Measurements from ENCODE around the gene STARD13.
"Not testable (repeated sequence)": the region's sequence is repeated elsewhere in the genome, so short reads cannot be mapped to it uniquely, and the experiment has no call there.

STARD13 gene

GRCh38 chr13:33164331-33164730 is 121.2 kb downstream of the STARD13 start:
- TF ChIP-seq JUND (IDR thresholded peaks at IDR 0.05; ENCODE audit: low read depth), result no peak
- in situ Hi-C loops (cut with HindIII; ENCODE audit: low pct_unique_long_range_greater_than_20kb, low sequenced_read_pairs), result no loop called here
- no peak for DNase-seq (ENCODE audit: low read depth in 1 of 2, low spot score in 1 of 2)

DNA sequence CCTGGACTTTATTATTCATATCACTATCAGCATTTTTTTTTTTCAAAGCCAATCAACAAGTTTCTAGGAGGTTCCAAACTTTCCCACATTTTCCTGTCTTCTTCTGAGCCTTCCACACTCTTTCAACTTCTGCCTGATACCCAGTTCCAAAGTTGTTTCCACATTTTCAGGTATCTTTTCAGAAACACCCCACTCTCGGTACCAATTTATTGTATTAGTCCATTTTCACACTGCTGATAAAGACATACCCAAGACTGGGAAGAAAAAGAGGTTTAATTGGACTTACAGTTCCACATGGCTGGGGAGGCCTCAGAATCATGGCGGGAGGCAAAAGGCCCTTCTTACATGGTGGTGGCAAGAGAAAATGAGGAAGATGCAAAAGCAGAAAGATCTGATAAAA is 122.8 kb downstream of the STARD13 start:
- in situ Hi-C loops (cut with HindIII; ENCODE audit: low pct_unique_long_range_greater_than_20kb, low sequenced_read_pairs); DNase-seq (ENCODE audit: low read depth in 1 of 2, low spot score in 1 of 2): not testable (repeated sequence)

GRCh38 chr13:33158816-33159215 is 126.7 kb downstream of the STARD13 start:
- no peak for DNase-seq (ENCODE audit: low read depth in 1 of 2, low spot score in 1 of 2)
- no peak for TF ChIP-seq JUND (IDR thresholded peaks at IDR 0.05; ENCODE audit: low read depth)
- in situ Hi-C loops (cut with HindIII; ENCODE audit: low pct_unique_long_range_greater_than_20kb, low sequenced_read_pairs), result no loop called here

GRCh38 chr13:33158271-33158670 is 127.3 kb downstream of the STARD13 start:
- no peak for TF ChIP-seq JUND (IDR thresholded peaks at IDR 0.05; ENCODE audit: low read depth)
- DNase-seq (ENCODE audit: low read depth in 1 of 2, low spot score in 1 of 2), result no peak
- in situ Hi-C loops (cut with HindIII; ENCODE audit: low pct_unique_long_range_greater_than_20kb, low sequenced_read_pairs), result no loop called here

GRCh38 chr13:33154911-33155310 is 130.6 kb downstream of the STARD13 start:
- TF ChIP-seq JUND (IDR thresholded peaks at IDR 0.05; ENCODE audit: low read depth), result no peak
- in situ Hi-C loops (cut with HindIII; ENCODE audit: low pct_unique_long_range_greater_than_20kb, low sequenced_read_pairs), result no loop called here
- DNase-seq (ENCODE audit: low read depth in 1 of 2, low spot score in 1 of 2), result no peak

DNA sequence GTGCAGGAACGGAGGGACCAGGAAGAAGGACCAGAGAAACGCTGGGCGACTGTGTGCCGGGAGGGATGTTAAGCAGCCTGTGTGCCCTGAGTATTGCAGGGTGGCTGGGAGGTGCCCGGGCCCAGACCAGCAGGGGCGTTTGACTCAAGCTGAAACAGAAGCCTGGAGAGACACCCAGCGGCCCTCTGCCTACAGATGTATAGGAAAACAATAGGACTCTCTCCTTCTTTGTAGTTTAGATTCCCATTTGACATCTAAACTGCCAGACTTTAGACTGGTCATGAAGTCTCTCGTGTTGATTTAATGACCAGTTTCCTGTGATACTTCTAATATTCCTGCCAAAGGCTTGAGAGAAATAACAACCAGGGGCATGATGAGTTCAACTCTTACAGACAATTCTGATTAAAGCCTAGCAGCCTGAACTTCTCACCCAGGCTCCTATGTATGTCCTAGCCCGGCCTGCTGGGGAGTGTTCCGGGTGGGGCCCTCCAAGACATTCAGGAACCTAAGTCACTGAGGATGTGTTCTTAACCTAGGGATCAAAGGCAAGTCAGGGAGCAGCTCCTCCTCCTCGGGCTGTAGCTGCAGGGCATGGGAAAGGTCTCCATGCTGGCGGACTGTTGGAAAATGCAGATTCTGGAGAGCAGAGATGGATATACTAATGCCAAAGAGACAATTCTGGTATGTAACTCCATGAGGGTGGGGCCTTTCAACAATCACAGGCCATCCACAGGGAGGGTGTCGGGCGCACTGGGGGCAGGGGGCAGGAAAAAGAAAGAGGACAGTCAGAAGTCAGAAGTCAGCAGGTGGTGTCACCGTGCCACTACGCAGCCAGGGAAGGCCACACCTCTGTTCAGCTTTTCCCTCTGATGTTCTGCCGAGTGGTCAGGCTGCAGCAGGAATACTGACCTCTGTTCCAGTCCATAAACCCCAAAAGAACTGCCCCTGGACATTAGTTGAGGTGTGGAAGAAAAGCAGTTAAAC is 131.8 kb downstream of the STARD13 start:
- in situ Hi-C loops (cut with HindIII; ENCODE audit: low pct_unique_long_range_greater_than_20kb, low sequenced_read_pairs), result no loop called here
- no peak for DNase-seq (ENCODE audit: low read depth in 1 of 2, low spot score in 1 of 2)
- no peak for TF ChIP-seq JUND (IDR thresholded peaks at IDR 0.05; ENCODE audit: low read depth)

- TF ChIP-seq JUND (IDR thresholded peaks at IDR 0.05; ENCODE audit: low read depth), result no peak
- in situ Hi-C loops (cut with HindIII; ENCODE audit: low pct_unique_long_range_greater_than_20kb, low sequenced_read_pairs), result no loop called here
- no peak for DNase-seq (ENCODE audit: low read depth in 1 of 2, low spot score in 1 of 2)
Observed at GRCh38 chr13:33152389-33152788, 133.2 kb downstream of the STARD13 start.

GRCh38 chr13:33150662-33151061 is 134.9 kb downstream of the STARD13 start:
- in situ Hi-C loops (cut with HindIII; ENCODE audit: low pct_unique_long_range_greater_than_20kb, low sequenced_read_pairs), result no loop called here
- DNase-seq (ENCODE audit: low read depth in 1 of 2, low spot score in 1 of 2), result no peak
- no peak for TF ChIP-seq JUND (IDR thresholded peaks at IDR 0.05; ENCODE audit: low read depth)

GRCh38 chr13:33150126-33150525 is 135.4 kb downstream of the STARD13 start:
- in situ Hi-C loops (cut with HindIII; ENCODE audit: low pct_unique_long_range_greater_than_20kb, low sequenced_read_pairs), result no loop called here
- peak in 1 of 2 experiments; percentile 35 for DNase-seq (ENCODE audit: low read depth in 1 of 2, low spot score in 1 of 2)
- no peak for TF ChIP-seq JUND (IDR thresholded peaks at IDR 0.05; ENCODE audit: low read depth)

- DNase-seq (ENCODE audit: low read depth in 1 of 2, low spot score in 1 of 2), result no peak
- TF ChIP-seq JUND (IDR thresholded peaks at IDR 0.05; ENCODE audit: low read depth), result no peak
- in situ Hi-C loops (cut with HindIII; ENCODE audit: low pct_unique_long_range_greater_than_20kb, low sequenced_read_pairs), result no loop called here
Observed at GRCh38 chr13:33147832-33148231, 137.7 kb downstream of the STARD13 start.

DNA sequence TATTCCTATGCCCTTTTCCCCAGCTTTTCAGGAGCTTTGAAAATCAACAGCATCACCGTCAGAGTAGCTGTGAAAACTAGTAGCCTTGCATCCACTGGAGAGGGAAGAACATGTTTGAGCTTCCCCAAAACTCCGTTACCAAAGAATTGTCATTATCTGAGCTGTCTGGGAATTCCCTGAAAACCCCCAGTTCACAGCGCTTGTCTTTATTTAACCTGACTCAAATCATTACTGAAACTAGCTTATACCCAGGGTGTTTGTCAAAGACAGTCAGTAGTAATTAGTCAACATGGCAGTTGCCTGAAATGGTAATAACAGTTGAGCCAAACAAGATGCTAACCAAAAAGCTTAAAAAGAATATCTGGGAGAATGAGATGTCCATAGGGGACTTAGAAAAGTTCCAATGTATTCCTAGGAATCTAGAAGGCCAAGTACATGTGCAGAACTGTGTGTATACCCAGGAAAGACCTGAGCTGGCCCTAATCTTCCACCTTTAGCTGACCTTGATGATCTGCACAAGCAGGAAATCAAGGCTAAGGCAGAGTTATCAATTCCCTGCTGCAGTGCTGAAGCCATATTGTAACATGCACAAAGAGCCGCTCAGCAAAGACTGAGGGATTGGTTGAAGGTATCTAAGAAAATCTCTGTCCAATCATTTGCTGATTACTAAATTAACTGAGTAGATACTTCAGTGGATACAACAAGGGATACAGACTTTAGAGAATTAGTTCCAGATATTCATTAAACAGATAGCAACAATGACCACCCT is 138.5 kb downstream of the STARD13 start:
- TF ChIP-seq JUND (IDR thresholded peaks at IDR 0.05; ENCODE audit: low read depth), result no peak
- in situ Hi-C loops (cut with HindIII; ENCODE audit: low pct_unique_long_range_greater_than_20kb, low sequenced_read_pairs), result no loop called here
- DNase-seq (ENCODE audit: low read depth in 1 of 2, low spot score in 1 of 2), result no peak

GRCh38 chr13:33145667-33146066 is 139.9 kb downstream of the STARD13 start:
- in situ Hi-C loops (cut with HindIII; ENCODE audit: low pct_unique_long_range_greater_than_20kb, low sequenced_read_pairs), result no loop called here
- no peak for DNase-seq (ENCODE audit: low read depth in 1 of 2, low spot score in 1 of 2)
- no peak for TF ChIP-seq JUND (IDR thresholded peaks at IDR 0.05; ENCODE audit: low read depth)

GRCh38 chr13:33144358-33144784 is 141.2 kb downstream of the STARD13 start:
- no peak for DNase-seq (ENCODE audit: low read depth in 1 of 2, low spot score in 1 of 2)
- no peak for TF ChIP-seq JUND (IDR thresholded peaks at IDR 0.05; ENCODE audit: low read depth)
- in situ Hi-C loops (cut with HindIII; ENCODE audit: low pct_unique_long_range_greater_than_20kb, low sequenced_read_pairs), result no loop called here
